GM12878 (cell line): ENCODE results near the gene OR56B1. TPM values are rescaled to one million over a fixed set of nuclear protein-coding genes. Genes with fewer than 3 reads are reported as not detected.

Experiments
- ATAC-seq: fragments of 200-7000 bp; cut with Tn5 transposase; 3 replicates; pipeline ENCODE4 v1.9.1; 2020; ENCODE audit warnings: mild to moderate bottlenecking, moderate library complexity
- BruUV-seq: library from RNA; stranded (reverse); fragments of 400-500 nt; replicated peaks from 2 replicates; lab custom pipeline; 2021; lab: Mats Ljungman, UMichigan
- CTCF ChIA-PET: fragments of 300-600 bp; sonication (Branson Sonifier 250); formaldehyde crosslinking; extraction: SDS; loops from one replicate; lab custom pipeline; 2021; ENCODE audit warnings: inconsistent platforms; lab: Yijun Ruan, JAX
- POLR2A ChIA-PET: fragments of 350-600 bp; formaldehyde crosslinking; extraction: SDS; loops from one replicate; lab custom pipeline; 2021; ENCODE audit warnings: inconsistent platforms; lab: Charles Lee
- RAD21 ChIA-PET: fragments of 300-600 bp; sonication (Branson Sonifier 250); formaldehyde crosslinking; loops from one replicate; lab custom pipeline; 2023; ENCODE audit warnings: antibody characterized with exemption; ENCODE audit not compliant: unreplicated experiment; lab: Charles Lee
- SMC1A ChIA-PET: fragments of 300-600 bp; sonication (Branson Sonifier 250); formaldehyde crosslinking; loops from one replicate; lab custom pipeline; 2023; ENCODE audit not compliant: unreplicated experiment, uncharacterized antibody; lab: Charles Lee
- DNase-seq: peaks from one replicate; pipeline ENCODE4 v3.0.0-alpha.2; 2011; ENCODE audit warnings: low read depth, low spot score
- FAIRE-seq: peaks from 3 replicates; lab custom pipeline; 2011; peaks lifted over from hg19 to GRCh38; lab: Jason Lieb, UNC
- H2AFZ ChIP-seq: 2 replicates; pipeline ENCODE4 v1.6.0; 2011; ENCODE audit warnings: low read depth, low read length, control low read depth; ENCODE audit not compliant: control insufficient read depth
- H3K27ac ChIP-seq: 2 replicates; pipeline ENCODE4 v1.5.1; 2011; ENCODE audit warnings: control low read depth; ENCODE audit not compliant: control insufficient read depth, insufficient read depth
- H3K27me3 ChIP-seq, 2 experiments: replicated peaks in 1 of 2; 2 replicates each; pipeline versions ENCODE4 v1.6.0 to v1.6.1; 2011; ENCODE audit warnings: low read length in 1 of 2; ENCODE audit not compliant: control insufficient read depth in 2 of 2, insufficient read depth in 2 of 2
- H3K36me3 ChIP-seq, 2 experiments: 2 replicates each; pipeline ENCODE4 v1.5.1; 2011; ENCODE audit warnings: low read length in 1 of 2; ENCODE audit not compliant: control insufficient read depth in 2 of 2, insufficient read depth in 2 of 2
- H3K4me1 ChIP-seq: 2 replicates; pipeline ENCODE4 v1.6.1; 2011; ENCODE audit warnings: mild to moderate bottlenecking, low read length, moderate library complexity, mixed read lengths; ENCODE audit not compliant: control insufficient read depth, insufficient read depth
- H3K4me2 ChIP-seq: 2 replicates; pipeline ENCODE4 v1.6.0; 2011; ENCODE audit warnings: control low read depth; ENCODE audit not compliant: control insufficient read depth, insufficient read depth
- H3K4me3 ChIP-seq: fragments of 200-600 bp; sonication (generic); 2 replicates; pipeline ENCODE4 v1.5.1; 2016
- H3K79me2 ChIP-seq: 2 replicates; pipeline ENCODE4 v1.6.0; 2011; ENCODE audit warnings: low read length; ENCODE audit not compliant: control insufficient read depth, insufficient read depth
- H3K9ac ChIP-seq: 2 replicates; pipeline ENCODE4 v1.8.0; 2011; ENCODE audit warnings: low read length, control low read depth, mixed read lengths; ENCODE audit not compliant: control insufficient read depth, insufficient read depth
- H3K9me3 ChIP-seq: replicated peaks from 3 replicates; pipeline ENCODE4 v1.5.1; 2011; ENCODE audit warnings: mild to moderate bottlenecking, low read length; ENCODE audit not compliant: control insufficient read depth, insufficient read depth
- H4K20me1 ChIP-seq: 2 replicates; pipeline ENCODE4 v1.6.0; 2011; ENCODE audit not compliant: control insufficient read depth, insufficient read depth
- EZH2 ChIP-seq: IDR thresholded peaks from 2 replicates; pipeline ENCODE4 v1.6.1; 2012; ENCODE audit warnings: low read depth, mild to moderate bottlenecking, control low read depth, inconsistent platforms, low read length, borderline replicate concordance; ENCODE audit not compliant: control insufficient read depth
- TCF7 ChIP-seq: IDR thresholded peaks from 2 replicates; pipeline ENCODE4 v1.6.1; 2014; ENCODE audit warnings: antibody characterized with exemption, borderline replicate concordance
- whole genome bisulfite sequencing: methylation state at CpG from one replicate; pipeline ENCODE4 v1.1.6; 2016; ENCODE audit warnings: low lambda C conversion rate; ENCODE audit not compliant: insufficient replicate concordance, insufficient coverage; ENCODE audit errors: missing lambda C conversion rate; 5-methylcytosine and 5-hydroxymethylcytosine counted together
- in situ Hi-C: fragments of 300-500 bp; cut with MboI; formaldehyde crosslinking; loops from 9 replicates; pipeline ENCODE4 v1.14.3; 2018; ENCODE audit warnings: mixed read lengths
- intact Hi-C: fragments of 100-400 bp; cut with micrococcal nuclease; formaldehyde crosslinking; loops from one replicate; pipeline ENCODE4 v1.14.2; 2022; ENCODE audit not compliant: unreplicated experiment
- polyA plus RNA-seq, 11 experiments: library from polyadenylated mRNA; depleted of rRNA in 4 of 11; unstranded in 6 of 11; stranded (reverse) in 5 of 11; fragments of >200 nt; fragmentation: Nextera tagmentation in 4 of 11; fragmentation: Illumina TruSeq in 1 of 11; extraction: Ambion mirVana in 4 of 11; extraction: Trizol in 1 of 11; gene quantifications; 1 replicate in 1 of 11; 2 replicates in 10 of 11; pipeline versions ENCODE4 v1.2.1 to v1.2.3, GENCODE V29; 2011 to 2016; ENCODE audit warnings: inconsistent platforms in 2 of 11, missing spikeins in 2 of 11, low read depth in 1 of 11
- total RNA-seq, 4 experiments: library from RNA; depleted of rRNA in 3 of 4; stranded (reverse); fragments of >200 nt in 3 of 4; fragmentation: Illumina TruSeq in 1 of 4; extraction: Trizol in 1 of 4; gene quantifications; 2 replicates each; pipeline versions ENCODE4 v1.2.1 to v1.2.3, GENCODE V29; 2013 to 2021
- TF ChIP-seq, protein P1 (sequence below): IDR thresholded peaks from 2 replicates; pipeline ENCODE4 v1.6.1; 2012; ENCODE audit warnings: mild to moderate bottlenecking, low read depth, low read length

OR56B1 gene
- total and polyA plus RNA-seq, 10 of the 15 experiments (the other 5 are each of a cell fraction or from before 2014, with no cell fraction given): 0.04 to 0.71 (median 0.36) TPM; not detected in 3

DNA sequence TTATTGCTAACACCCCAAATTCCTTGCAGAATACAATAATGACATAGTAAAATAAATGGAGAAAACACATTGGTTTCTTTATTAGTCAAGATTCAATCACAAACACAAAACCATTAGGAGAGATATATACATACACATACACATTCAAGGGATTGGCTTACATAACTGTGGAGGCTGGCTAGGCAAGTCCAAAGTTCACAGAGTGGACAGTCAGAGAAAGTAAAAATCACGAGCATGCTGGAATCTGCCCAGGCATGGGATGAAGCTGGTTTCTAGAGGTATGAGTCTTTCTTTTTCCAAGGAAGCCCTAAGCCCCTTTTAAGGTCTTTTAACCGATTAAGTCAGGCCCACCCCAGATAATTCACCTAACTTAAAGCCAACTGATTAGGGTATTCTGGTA, 13.6 kb upstream of the OR56B1 start:
- FAIRE-seq: no peak
- CTCF ChIA-PET: no interaction called here

More for the DNA sequence above, 13.6 kb upstream of the OR56B1 start:
- intact Hi-C loops (no loop called here), in situ Hi-C loops (no loop called here)
- Histone ChIP-seq H3K36me3 (no peaks in the 10 kb centered on the region), H3K9ac (no peak overlapping the region), H3K9me3 (no peaks in the 10 kb centered on the region), H3K27me3 (no peaks in the 10 kb centered on the region), H3K27ac (no peak overlapping the region), H3K4me2 (no peak overlapping the region), H3K4me3 (no peak overlapping the region), H3K4me1 (no peaks in the 10 kb centered on the region), H2AFZ (no peak overlapping the region)
- SMC1A ChIA-PET: no interaction called here
- BruUV-seq: no TSS peak
- ATAC-seq: no peak
- no peak for DNase-seq
- WGBS: 60% methylated on average over 2 of the region's 2 CpGs
- no peak for TF ChIP-seq EZH2
- TF ChIP-seq TCF7: no peak
- TF ChIP-seq, protein P1, sequence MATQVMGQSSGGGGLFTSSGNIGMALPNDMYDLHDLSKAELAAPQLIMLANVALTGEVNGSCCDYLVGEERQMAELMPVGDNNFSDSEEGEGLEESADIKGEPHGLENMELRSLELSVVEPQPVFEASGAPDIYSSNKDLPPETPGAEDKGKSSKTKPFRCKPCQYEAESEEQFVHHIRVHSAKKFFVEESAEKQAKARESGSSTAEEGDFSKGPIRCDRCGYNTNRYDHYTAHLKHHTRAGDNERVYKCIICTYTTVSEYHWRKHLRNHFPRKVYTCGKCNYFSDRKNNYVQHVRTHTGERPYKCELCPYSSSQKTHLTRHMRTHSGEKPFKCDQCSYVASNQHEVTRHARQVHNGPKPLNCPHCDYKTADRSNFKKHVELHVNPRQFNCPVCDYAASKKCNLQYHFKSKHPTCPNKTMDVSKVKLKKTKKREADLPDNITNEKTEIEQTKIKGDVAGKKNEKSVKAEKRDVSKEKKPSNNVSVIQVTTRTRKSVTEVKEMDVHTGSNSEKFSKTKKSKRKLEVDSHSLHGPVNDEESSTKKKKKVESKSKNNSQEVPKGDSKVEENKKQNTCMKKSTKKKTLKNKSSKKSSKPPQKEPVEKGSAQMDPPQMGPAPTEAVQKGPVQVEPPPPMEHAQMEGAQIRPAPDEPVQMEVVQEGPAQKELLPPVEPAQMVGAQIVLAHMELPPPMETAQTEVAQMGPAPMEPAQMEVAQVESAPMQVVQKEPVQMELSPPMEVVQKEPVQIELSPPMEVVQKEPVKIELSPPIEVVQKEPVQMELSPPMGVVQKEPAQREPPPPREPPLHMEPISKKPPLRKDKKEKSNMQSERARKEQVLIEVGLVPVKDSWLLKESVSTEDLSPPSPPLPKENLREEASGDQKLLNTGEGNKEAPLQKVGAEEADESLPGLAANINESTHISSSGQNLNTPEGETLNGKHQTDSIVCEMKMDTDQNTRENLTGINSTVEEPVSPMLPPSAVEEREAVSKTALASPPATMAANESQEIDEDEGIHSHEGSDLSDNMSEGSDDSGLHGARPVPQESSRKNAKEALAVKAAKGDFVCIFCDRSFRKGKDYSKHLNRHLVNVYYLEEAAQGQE: no peak
- TF ChIP-seq, all 136 proteins: peak for 0
- Histone ChIP-seq H3K79me2 (no peaks in the 10 kb centered on the region), H4K20me1 (no peaks in the 10 kb centered on the region)
- RAD21 ChIA-PET: no interaction called here
- POLR2A ChIA-PET: no interaction called here
